Mesenchymal stem cell (in vitro differentiated cells and primary cell): ENCODE measurements around the gene SMIM9.

ENCODE experiments used
- DNase-seq: peaks from one replicate; pipeline ENCODE4 v3.0.0-alpha.2; 2013
- H2AFZ ChIP-seq: one replicate; pipeline ENCODE4 v1.6.1; 2013; ENCODE audit warnings: low read depth, mild to moderate bottlenecking, control low read depth, inconsistent platforms, low read length, moderate library complexity
- H2AK5ac ChIP-seq: 2 replicates; pipeline ENCODE4 v1.6.1; 2013; ENCODE audit warnings: low read length, moderate library complexity, mild to moderate bottlenecking, inconsistent platforms; ENCODE audit not compliant: severe bottlenecking
- H2BK120ac ChIP-seq: one replicate; pipeline ENCODE4 v1.6.1; 2013; ENCODE audit warnings: low read depth, mild to moderate bottlenecking, inconsistent platforms, low read length, moderate library complexity
- H2BK12ac ChIP-seq, 2 experiments: one replicate each; pipeline ENCODE4 v1.6.1; 2013; ENCODE audit warnings: inconsistent platforms in 2 of 2, low read length in 2 of 2, mild to moderate bottlenecking in 2 of 2, moderate library complexity in 2 of 2, control low read depth in 1 of 2
- H2BK15ac ChIP-seq: one replicate; pipeline ENCODE4 v1.6.1; 2013; ENCODE audit warnings: mild to moderate bottlenecking, low read depth, inconsistent platforms; ENCODE audit not compliant: poor library complexity, severe bottlenecking
- H2BK5ac ChIP-seq: 2 replicates; pipeline ENCODE4 v1.6.1; 2013; ENCODE audit warnings: low read depth, mild to moderate bottlenecking, low read length, control low read depth, inconsistent platforms; ENCODE audit not compliant: poor library complexity, severe bottlenecking
- H3K14ac ChIP-seq, 2 experiments: one replicate each; pipeline ENCODE4 v1.6.1; 2013; ENCODE audit warnings: inconsistent platforms in 2 of 2, low read length in 2 of 2, control low read depth in 1 of 2, mild to moderate bottlenecking in 1 of 2, moderate library complexity in 1 of 2
- H3K18ac ChIP-seq, 2 experiments: one replicate each; pipeline ENCODE4 v1.6.1; 2013; ENCODE audit warnings: inconsistent platforms in 2 of 2, low read length in 2 of 2, control low read depth in 1 of 2, low read depth in 1 of 2, mild to moderate bottlenecking in 1 of 2
- H3K23ac ChIP-seq, 2 experiments: one replicate each; pipeline ENCODE4 v1.6.1; 2013; ENCODE audit warnings: inconsistent platforms in 2 of 2, low read length in 2 of 2, mild to moderate bottlenecking in 2 of 2, moderate library complexity in 2 of 2, control low read depth in 1 of 2
- H3K27ac ChIP-seq: 2 replicates; pipeline ENCODE4 v1.5.1; 2013; ENCODE audit warnings: mild to moderate bottlenecking, moderate library complexity, low read length, control low read depth, inconsistent platforms; ENCODE audit not compliant: poor library complexity, severe bottlenecking
- H3K27me3 ChIP-seq, 2 experiments: 2 replicates each; pipeline versions ENCODE4 v1.6.1 to v1.7.0; 2013; ENCODE audit warnings: low read length in 2 of 2, mild to moderate bottlenecking in 2 of 2, moderate library complexity in 2 of 2, control low read depth in 1 of 2, inconsistent platforms in 1 of 2; ENCODE audit not compliant: control insufficient read depth in 1 of 2, insufficient read depth in 1 of 2
- H3K36me3 ChIP-seq, 2 experiments: 2 replicates each; pipeline versions ENCODE4 v1.6.1 to v1.7.0; 2013; ENCODE audit warnings: low read length in 2 of 2, control low read depth in 1 of 2, inconsistent platforms in 1 of 2, low read depth in 1 of 2, mild to moderate bottlenecking in 1 of 2; ENCODE audit not compliant: insufficient read depth in 2 of 2, control insufficient read depth in 1 of 2
- H3K4ac ChIP-seq, 2 experiments: one replicate each; pipeline ENCODE4 v1.6.1; 2013; ENCODE audit warnings: inconsistent platforms in 2 of 2, low read length in 2 of 2, mild to moderate bottlenecking in 2 of 2, moderate library complexity in 2 of 2, control low read depth in 1 of 2, low read depth in 1 of 2
- H3K4me1 ChIP-seq: 2 replicates; pipeline ENCODE4 v1.6.1; 2013; ENCODE audit warnings: low read depth, low read length, control low read depth; ENCODE audit not compliant: control insufficient read depth, insufficient read depth
- H3K4me2 ChIP-seq: 2 replicates; pipeline ENCODE4 v1.6.1; 2013; ENCODE audit warnings: low read length, mild to moderate bottlenecking, inconsistent platforms; ENCODE audit not compliant: poor library complexity, severe bottlenecking
- H3K4me3 ChIP-seq, 2 experiments: 2 replicates each; pipeline versions ENCODE4 v1.5.1 to v1.7.0; 2013; ENCODE audit warnings: low read length in 2 of 2, mild to moderate bottlenecking in 2 of 2, control low read depth in 1 of 2, low read depth in 1 of 2; ENCODE audit not compliant: insufficient read depth in 1 of 2
- H3K79me1 ChIP-seq: replicated peaks from 2 replicates; pipeline ENCODE4 v1.6.1; 2013; ENCODE audit warnings: mild to moderate bottlenecking, control low read depth, low read length, inconsistent platforms; ENCODE audit not compliant: poor library complexity, severe bottlenecking
- H3K9ac ChIP-seq: 2 replicates; pipeline ENCODE4 v1.7.0; 2013; ENCODE audit warnings: mild to moderate bottlenecking, low read length, moderate library complexity
- H3K9me3 ChIP-seq: 2 replicates; pipeline ENCODE4 v1.7.0; 2013; ENCODE audit warnings: mild to moderate bottlenecking, low read length; ENCODE audit not compliant: control insufficient read depth
- H4K8ac ChIP-seq: one replicate; pipeline ENCODE4 v1.6.1; 2013; ENCODE audit warnings: inconsistent platforms, mild to moderate bottlenecking, low read length, moderate library complexity
- H4K91ac ChIP-seq: one replicate; pipeline ENCODE4 v1.6.1; 2013; ENCODE audit warnings: mild to moderate bottlenecking, low read length, inconsistent platforms
- WGBS: methylation state at CpG from one replicate; pipeline ENCODE4 v1.1.7; 2013; ENCODE audit warnings: mixed read lengths; 5-methylcytosine and 5-hydroxymethylcytosine counted together

The SMIM9 gene

GRCh38 chrX:154804261-154804956 lies 30.1 kb downstream of the SMIM9 start:
- H2BK5ac ChIP-seq = no peak overlapping the region
- H3K9me3 ChIP-seq = peaks cover 10% of the 10 kb centered on the region
- H2AK5ac ChIP-seq = no peak overlapping the region
- peak overlapping the region in 1 of 2 experiments; percentile 21 for H3K18ac ChIP-seq
- no peak overlapping the region for H2AFZ ChIP-seq
- no peak overlapping the region for H4K91ac ChIP-seq
- peaks cover 7% of the 10 kb centered on the region for H3K4me1 ChIP-seq
- H3K79me1 ChIP-seq = peaks cover 5% of the 10 kb centered on the region
- H3K27me3 ChIP-seq = no peaks in the 10 kb centered on the region
- peak overlapping the region; percentile 71 for H3K4me2 ChIP-seq
- no peak overlapping the region for H3K27ac ChIP-seq
- H3K14ac ChIP-seq = peak overlapping the region in 1 of 2 experiments; percentile 20
- H3K9ac ChIP-seq = peak overlapping the region; percentile 82
- no peak overlapping the region for H2BK12ac ChIP-seq
- 20% methylated on average over 7 of the region's 7 CpGs for WGBS
- no peak overlapping the region for H3K23ac ChIP-seq
- peak overlapping the region in 1 of 2 experiments; percentile 16 for H3K4ac ChIP-seq
- H2BK120ac ChIP-seq = no peak overlapping the region
- H4K8ac ChIP-seq = no peak overlapping the region
- H3K36me3 ChIP-seq = no peaks in the 10 kb centered on the region
- H3K4me3 ChIP-seq = peak overlapping the region; percentile 66 to 78
- H2BK15ac ChIP-seq = no peak overlapping the region
- peak; percentile 13 for DNase-seq

GRCh38 chrX:154802947-154803346 lies 31.5 kb downstream of the SMIM9 start:
- H3K9me3 ChIP-seq = peaks cover 7% of the 10 kb centered on the region
- WGBS = 100% methylated on average over 2 of the region's 2 CpGs

DNA sequence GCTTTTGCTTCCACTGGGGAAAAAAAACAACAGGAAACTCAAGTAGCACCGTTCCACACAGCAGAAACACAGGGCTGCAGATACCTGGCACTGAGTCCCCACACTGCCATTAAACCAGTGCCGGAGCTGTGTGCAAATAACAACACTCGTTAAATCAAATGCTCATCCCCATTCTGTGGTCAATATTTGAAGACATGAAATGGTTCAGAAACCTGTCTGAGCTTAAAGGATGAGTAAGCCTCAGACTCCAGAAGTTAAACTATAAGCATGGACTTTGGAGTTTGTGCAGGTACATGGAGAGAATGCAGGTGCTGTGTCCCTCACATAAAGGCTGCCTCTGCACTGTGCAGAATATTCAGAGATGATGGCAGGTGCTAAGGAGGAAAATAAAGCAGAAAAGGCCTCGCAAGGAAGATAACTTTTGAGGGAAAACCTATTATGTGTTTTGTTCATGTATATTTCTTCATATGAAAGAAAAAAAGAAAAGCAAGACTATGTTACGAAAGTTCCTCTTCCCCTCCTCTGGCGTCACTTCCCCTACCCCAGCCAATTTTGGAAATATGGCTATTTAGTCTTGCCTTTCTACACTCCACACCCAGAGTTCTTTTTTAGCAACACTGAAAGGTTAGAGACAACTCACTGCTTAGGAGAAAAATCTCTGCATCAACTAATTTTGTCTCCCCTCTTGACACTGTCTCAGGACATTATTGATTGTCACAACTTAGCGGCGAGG lies 33.8 kb downstream of the SMIM9 start:
- 70% methylated on average over 4 of the region's 8 CpGs for WGBS
- H3K23ac ChIP-seq = no peak overlapping the region
- no peak overlapping the region for H3K27ac ChIP-seq
- H2BK15ac ChIP-seq = no peak overlapping the region
- H3K9me3 ChIP-seq = no peaks in the 10 kb centered on the region
- no peaks in the 10 kb centered on the region for H3K36me3 ChIP-seq
- peaks cover 7% of the 10 kb centered on the region for H3K4me1 ChIP-seq
- no peak for DNase-seq
- no peak overlapping the region for H2AK5ac ChIP-seq
- H3K9ac ChIP-seq = no peak overlapping the region
- H4K8ac ChIP-seq = no peak overlapping the region
- no peak overlapping the region for H2AFZ ChIP-seq
- H3K27me3 ChIP-seq = no peaks in the 10 kb centered on the region
- peak overlapping the region in 1 of 2 experiments; percentile 21 for H3K18ac ChIP-seq
- H4K91ac ChIP-seq = no peak overlapping the region
- H3K79me1 ChIP-seq = peaks cover 5% of the 10 kb centered on the region
- H2BK120ac ChIP-seq = no peak overlapping the region
- H3K14ac ChIP-seq = no peak overlapping the region
- no peak overlapping the region for H2BK12ac ChIP-seq
- no peak overlapping the region for H2BK5ac ChIP-seq
- H3K4me3 ChIP-seq = no peak overlapping the region
- no peak overlapping the region for H3K4me2 ChIP-seq
- H3K4ac ChIP-seq = no peak overlapping the region

More at GRCh38 chrX:154802947-154803346, 31.5 kb downstream of the SMIM9 start:
- Histone ChIP-seq H3K27me3 (no peaks in the 10 kb centered on the region), H4K8ac (no peak overlapping the region), H3K36me3 (no peaks in the 10 kb centered on the region), H2AFZ (no peak overlapping the region), H2BK120ac (peak overlapping the region; percentile 5), H2BK5ac (no peak overlapping the region), H2AK5ac (no peak overlapping the region), H3K23ac (no peak overlapping the region), H4K91ac (no peak overlapping the region), H2BK15ac (no peak overlapping the region), H3K79me1 (peaks cover 5% of the 10 kb centered on the region), H3K27ac (no peak overlapping the region), H3K14ac (no peak overlapping the region), H3K4me1 (peaks cover 7% of the 10 kb centered on the region), H3K4me3 (no peak overlapping the region), H3K9ac (no peak overlapping the region), H2BK12ac (no peak overlapping the region), H3K18ac (no peak overlapping the region), H3K4ac (no peak overlapping the region), H3K4me2 (no peak overlapping the region)
- no peak for DNase-seq
